H9 (cell line): ENCODE data around the gene ELP6. TPM values are rescaled to one million over a fixed set of nuclear protein-coding genes. Genes with fewer than 3 reads are reported as not detected.

Experiments used
- DNase-seq: peaks from one replicate; pipeline ENCODE4 v3.0.0-alpha.2; 2017
- H2AFZ ChIP-seq: one replicate; pipeline ENCODE4 v1.6.1; 2013; ENCODE audit warnings: mild to moderate bottlenecking, low read length, control low read depth, moderate library complexity
- H2AK5ac ChIP-seq: 2 replicates; pipeline ENCODE4 v1.6.1; 2013; ENCODE audit warnings: low read length, control low read depth, mixed read lengths; ENCODE audit not compliant: insufficient read length
- H2BK120ac ChIP-seq: one replicate; pipeline ENCODE4 v1.6.1; 2013; ENCODE audit warnings: low read depth, mild to moderate bottlenecking, low read length, control low read depth, inconsistent platforms; ENCODE audit not compliant: poor library complexity, severe bottlenecking
- H2BK12ac ChIP-seq: 2 replicates; pipeline ENCODE4 v1.6.1; 2013; ENCODE audit warnings: low read length, control low read depth, mixed read lengths, low read depth; ENCODE audit not compliant: insufficient read length
- H2BK15ac ChIP-seq: 2 replicates; pipeline ENCODE4 v1.6.1; 2013; ENCODE audit warnings: low read depth, low read length, control low read depth
- H2BK20ac ChIP-seq: one replicate; pipeline ENCODE4 v1.6.1; 2013; ENCODE audit warnings: low read depth, mild to moderate bottlenecking, low read length, control low read depth, inconsistent platforms; ENCODE audit not compliant: poor library complexity, severe bottlenecking
- H2BK5ac ChIP-seq: 2 replicates; pipeline ENCODE4 v1.6.1; 2013; ENCODE audit warnings: low read length, control low read depth, mixed read lengths; ENCODE audit not compliant: insufficient read length
- H3K14ac ChIP-seq: 2 replicates; pipeline ENCODE4 v1.6.1; 2013; ENCODE audit warnings: low read length, control low read depth; ENCODE audit not compliant: insufficient read depth
- H3K18ac ChIP-seq: 2 replicates; pipeline ENCODE4 v1.6.1; 2013; ENCODE audit warnings: low read depth, mild to moderate bottlenecking, mixed read lengths, low read length, control low read depth; ENCODE audit not compliant: insufficient read length
- H3K23ac ChIP-seq: 2 replicates; pipeline ENCODE4 v1.6.1; 2013; ENCODE audit warnings: low read length, control low read depth, mixed read lengths, low read depth; ENCODE audit not compliant: insufficient read length
- H3K23me2 ChIP-seq: 2 replicates; pipeline ENCODE4 v1.6.1; 2013; ENCODE audit warnings: low read depth, mild to moderate bottlenecking, mixed read lengths, low read length, control low read depth; ENCODE audit not compliant: insufficient read length, poor library complexity, severe bottlenecking
- H3K27ac ChIP-seq: 2 replicates; pipeline ENCODE4 v1.5.1; 2013; ENCODE audit warnings: low read length, control low read depth, mixed read lengths, low read depth; ENCODE audit not compliant: insufficient read length
- H3K27me3 ChIP-seq: 2 replicates; pipeline ENCODE4 v1.6.1; 2013; ENCODE audit warnings: low read length, control low read depth, inconsistent platforms; ENCODE audit not compliant: insufficient read depth
- H3K4ac ChIP-seq: 2 replicates; pipeline ENCODE4 v1.6.1; 2013; ENCODE audit warnings: low read depth, mild to moderate bottlenecking, control low read depth, inconsistent platforms, low read length, moderate library complexity
- H3K4me1 ChIP-seq: 2 replicates; pipeline ENCODE4 v1.6.1; 2013; ENCODE audit warnings: low read length, control low read depth, inconsistent platforms; ENCODE audit not compliant: insufficient read depth
- H3K4me2 ChIP-seq: 2 replicates; pipeline ENCODE4 v1.6.1; 2013; ENCODE audit warnings: low read length, control low read depth, mixed read lengths; ENCODE audit not compliant: insufficient read length, insufficient read depth
- H3K56ac ChIP-seq: 2 replicates; pipeline ENCODE4 v1.6.1; 2013; ENCODE audit warnings: low read depth, mild to moderate bottlenecking, mixed read lengths, low read length, control low read depth; ENCODE audit not compliant: insufficient read length
- H3K79me1 ChIP-seq: 2 replicates; pipeline ENCODE4 v1.6.1; 2013; ENCODE audit warnings: low read depth, mild to moderate bottlenecking, moderate library complexity, low read length, control low read depth, inconsistent platforms; ENCODE audit not compliant: insufficient read depth, poor library complexity, severe bottlenecking
- H3K79me2 ChIP-seq: 2 replicates; pipeline ENCODE4 v1.6.1; 2013; ENCODE audit warnings: low read length, control low read depth, inconsistent platforms; ENCODE audit not compliant: insufficient read depth
- H3K9ac ChIP-seq: 2 replicates; pipeline ENCODE4 v1.6.1; 2013; ENCODE audit warnings: low read length, control low read depth, mixed read lengths; ENCODE audit not compliant: insufficient read length; ENCODE audit errors: extremely low read depth
- H3K9me3 ChIP-seq: one replicate; pipeline ENCODE4 v1.6.1; 2013; ENCODE audit warnings: low read depth, low read length, inconsistent platforms; ENCODE audit not compliant: control insufficient read depth
- H3T11ph ChIP-seq: one replicate; pipeline ENCODE4 v1.6.1; 2013; ENCODE audit warnings: mild to moderate bottlenecking, low read length, control low read depth, inconsistent platforms
- H4K20me1 ChIP-seq: one replicate; pipeline ENCODE4 v1.6.1; 2013; ENCODE audit not compliant: control insufficient read depth, insufficient read length, insufficient read depth
- H4K5ac ChIP-seq: 2 replicates; pipeline ENCODE4 v1.6.1; 2013; ENCODE audit warnings: low read depth, mild to moderate bottlenecking, mixed read lengths, low read length, control low read depth; ENCODE audit not compliant: insufficient read length
- H4K8ac ChIP-seq: replicated peaks from 2 replicates; pipeline ENCODE4 v1.6.1; 2013; ENCODE audit warnings: low read length, control low read depth, mixed read lengths, low read depth; ENCODE audit not compliant: insufficient read length
- H4K91ac ChIP-seq: 2 replicates; pipeline ENCODE4 v1.6.1; 2013; ENCODE audit warnings: low read depth, mild to moderate bottlenecking, moderate library complexity, mixed read lengths, low read length, control low read depth; ENCODE audit not compliant: insufficient read length
- H3K27ac Mint-ChIP-seq, 3 experiments: 2 replicates in 2 of 3; 3 replicates in 1 of 3; pipeline ENCODE4 v1.8.0; 2020 to 2021; ENCODE audit warnings: mixed read lengths in 3 of 3, mild to moderate bottlenecking in 1 of 3, moderate library complexity in 1 of 3
- H3K27me3 Mint-ChIP-seq: 2 replicates; pipeline ENCODE4 v1.8.0; 2021; ENCODE audit warnings: low read depth, mild to moderate bottlenecking, moderate library complexity, mixed read lengths
- H3K36me3 Mint-ChIP-seq, 3 experiments: 2 replicates in 2 of 3; 3 replicates in 1 of 3; pipeline ENCODE4 v1.8.0; 2020 to 2021; ENCODE audit warnings: low read depth in 3 of 3, mixed read lengths in 3 of 3; ENCODE audit not compliant: insufficient read depth in 1 of 3
- H3K4me1 Mint-ChIP-seq, 2 experiments: 2 replicates each; pipeline ENCODE4 v1.8.0; 2020; ENCODE audit warnings: mixed read lengths in 2 of 2
- H3K4me3 Mint-ChIP-seq, 2 experiments: 2 replicates in 1 of 2; 3 replicates in 1 of 2; pipeline ENCODE4 v1.8.0; 2020 to 2021; ENCODE audit warnings: mild to moderate bottlenecking in 2 of 2, mixed read lengths in 2 of 2, moderate library complexity in 1 of 2
- H3K9me3 Mint-ChIP-seq, 2 experiments: 2 replicates in 1 of 2; 3 replicates in 1 of 2; pipeline ENCODE4 v1.8.0; 2020; ENCODE audit warnings: mild to moderate bottlenecking in 2 of 2, mixed read lengths in 2 of 2, moderate library complexity in 1 of 2
- CTCF ChIP-seq: fragments of 200-600 bp; sonication (generic); conservative IDR thresholded peaks from 3 replicates; pipeline ENCODE4 v1.8.0; 2021; ENCODE audit warnings: antibody characterized with exemption, mild to moderate bottlenecking
- total RNA-seq: library from RNA; stranded (reverse); gene quantifications from 2 replicates; pipeline ENCODE4 v1.2.1, GENCODE V29; 2021

ELP6 gene
- total RNA-seq, 1 experiment from 2014 or later = 53.9 TPM

GRCh38 chr3:47496892-47497291, 16.6 kb downstream of the ELP6 start:
- Histone ChIP-seq H2BK12ac (no peak overlapping the region), H3K79me1 (no peaks in the 10 kb centered on the region), H2AK5ac (no peak overlapping the region), H3K4me1 (no peaks in the 10 kb centered on the region), H3K23ac (no peak overlapping the region), H2AFZ (no peak overlapping the region), H3K23me2 (no peaks in the 10 kb centered on the region), H3K9me3 (no peaks in the 10 kb centered on the region), H4K5ac (no peak overlapping the region), H2BK20ac (no peak overlapping the region), H3K18ac (no peak overlapping the region), H2BK120ac (no peak overlapping the region), H3K27me3 (no peaks in the 10 kb centered on the region), H4K20me1 (no peaks in the 10 kb centered on the region), H2BK5ac (no peak overlapping the region), H3K14ac (no peak overlapping the region), H3K27ac (no peak overlapping the region), H3K56ac (no peak overlapping the region), H3T11ph (no peak overlapping the region), H2BK15ac (no peak overlapping the region), H4K8ac (no peak overlapping the region), H3K4me2 (no peak overlapping the region), H4K91ac (no peak overlapping the region), H3K79me2 (peaks cover 2% of the 10 kb centered on the region; the same call in 1 of the 2 replicates), H3K9ac (no peak overlapping the region), H3K4ac (no peak overlapping the region)
- TF ChIP-seq CTCF = no peak
- Mint-ChIP-seq H3K27ac (peak overlapping the region in 1 of 3 experiments; percentile 15; a peak in 2 of 7 replicates), H3K27me3 (no peaks in the 10 kb centered on the region), H3K4me1 (peaks cover 0 to 3% of the 10 kb centered on the region in 2 experiments; a peak in 1 of 4 replicates), H3K9me3 (no peaks in the 10 kb centered on the region), H3K4me3 (no peak overlapping the region), H3K36me3 (peaks cover 37 to 66% (median 61%) of the 10 kb centered on the region in 3 experiments; a peak in 6 of 7 replicates)
- DNase-seq = no peak
